NCI-H748 (cell line): ENCODE data around the gene SH3BGRL2.
"Not testable (repeated sequence)": the region's sequence is repeated elsewhere in the genome, so short reads cannot be mapped to it uniquely, and the experiment has no call there.

Experiments used
- DNase-seq: peaks from one replicate; lab custom pipeline; 2025; ENCODE audit not compliant: unreplicated experiment; lab: John Stamatoyannopoulos, UW

The SH3BGRL2 gene

DNA sequence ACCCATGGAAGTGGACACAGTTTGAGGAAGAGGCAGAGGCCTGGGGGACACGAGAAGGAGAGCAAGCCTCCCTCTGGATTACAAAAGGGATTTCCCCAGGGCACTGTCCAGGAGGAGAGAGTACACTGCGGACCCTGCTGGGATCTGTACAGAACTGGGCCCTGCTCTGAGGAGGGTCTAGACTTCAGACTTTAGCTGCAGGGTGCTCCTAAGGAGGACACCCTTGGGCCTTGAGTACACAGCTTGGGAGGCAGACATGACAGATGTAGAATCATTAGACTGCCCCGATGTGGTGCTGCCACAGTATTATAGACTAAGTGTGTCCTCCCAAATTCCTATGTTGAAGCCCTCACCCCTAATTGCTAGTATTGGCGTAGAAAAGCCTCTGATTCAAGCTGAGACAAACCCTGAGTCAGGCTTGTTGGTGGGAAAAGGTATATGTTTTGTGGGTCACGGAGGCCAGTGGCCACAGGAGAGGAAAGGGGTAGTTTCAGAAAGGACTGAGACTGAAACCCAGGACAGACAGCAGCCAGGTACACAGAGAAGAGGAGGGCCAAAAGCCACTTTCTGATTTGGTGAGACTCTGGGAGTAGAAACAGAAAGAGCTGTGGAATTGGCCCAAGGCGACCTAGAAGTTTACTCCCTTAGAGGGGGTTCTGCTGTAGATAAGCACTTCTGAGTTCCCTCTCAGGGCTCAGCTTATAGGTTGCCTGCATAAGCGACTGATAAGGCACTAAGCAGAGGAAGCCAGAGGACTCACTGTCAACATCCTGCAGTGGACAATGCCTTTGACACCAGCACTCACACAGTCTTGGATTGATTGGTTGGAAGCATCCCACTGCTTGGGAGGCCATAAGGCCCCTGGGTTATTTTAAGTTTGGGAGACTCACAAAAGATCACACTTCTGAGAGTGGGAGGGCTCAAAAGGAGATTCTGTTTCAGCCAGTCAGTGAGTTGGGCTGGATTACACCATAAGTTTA is 16.5 kb upstream of the SH3BGRL2 start:
- DNase-seq = no peak

DNA sequence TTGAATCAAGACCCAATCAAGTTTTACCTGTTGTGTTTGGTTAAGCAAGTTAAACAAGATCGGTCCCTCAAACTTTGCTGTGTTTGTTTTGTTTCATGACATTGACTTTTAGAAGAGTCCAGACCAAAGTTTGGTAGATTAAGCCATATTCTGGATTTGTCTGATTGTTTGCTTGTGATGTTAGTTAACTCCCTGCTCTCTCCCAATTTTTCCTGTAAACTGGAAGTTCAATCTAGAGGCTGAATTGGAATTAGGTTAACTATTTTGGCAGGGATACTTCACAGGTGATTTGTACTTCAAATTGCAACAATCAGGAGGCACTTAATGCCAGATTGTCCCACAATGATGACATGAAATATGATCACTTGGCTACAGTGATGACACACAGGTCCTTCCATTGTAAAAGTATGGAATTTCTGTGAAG is 13.6 kb upstream of the SH3BGRL2 start:
- peak; percentile 67 for DNase-seq

DNA sequence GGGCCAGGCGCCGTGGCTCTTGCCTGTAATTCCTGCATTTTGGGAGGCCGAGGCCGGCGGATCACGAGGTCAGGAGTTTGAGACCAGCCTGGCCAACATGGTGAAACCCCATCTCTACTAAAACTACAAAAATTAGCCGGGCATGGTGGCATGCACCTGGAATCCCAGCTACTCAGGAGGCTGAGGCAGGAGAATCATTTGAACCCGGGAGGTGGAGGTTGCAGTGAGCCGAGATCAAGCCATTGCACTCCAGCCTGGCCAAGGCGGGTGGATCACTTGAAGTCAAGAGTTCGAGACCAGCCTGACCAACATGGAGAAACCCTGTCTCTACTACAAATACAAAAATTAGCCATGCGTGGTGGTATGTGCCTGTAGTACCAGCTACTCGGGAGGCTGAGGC is 12.7 kb upstream of the SH3BGRL2 start:
- DNase-seq = not testable (repeated sequence)

DNA sequence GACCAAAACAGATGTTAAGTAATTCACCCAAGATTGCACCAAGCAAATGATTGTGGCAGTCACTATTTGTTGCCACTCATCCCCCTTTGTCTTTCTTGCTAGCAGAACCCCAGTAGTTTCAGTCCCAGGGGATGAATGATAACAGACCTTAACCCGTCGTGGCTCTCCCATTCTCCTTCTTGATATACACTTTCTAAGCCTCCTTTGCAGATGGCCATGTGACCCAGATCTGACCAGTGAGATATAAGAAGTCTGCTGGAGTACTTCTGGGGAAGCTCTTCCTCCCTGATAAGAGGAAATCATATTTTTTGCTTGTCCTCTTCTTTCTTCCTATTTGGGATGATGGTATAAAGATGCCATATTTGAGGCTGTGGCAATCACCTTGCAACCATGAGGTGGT is 9.6 kb upstream of the SH3BGRL2 start:
- DNase-seq = no peak

DNA sequence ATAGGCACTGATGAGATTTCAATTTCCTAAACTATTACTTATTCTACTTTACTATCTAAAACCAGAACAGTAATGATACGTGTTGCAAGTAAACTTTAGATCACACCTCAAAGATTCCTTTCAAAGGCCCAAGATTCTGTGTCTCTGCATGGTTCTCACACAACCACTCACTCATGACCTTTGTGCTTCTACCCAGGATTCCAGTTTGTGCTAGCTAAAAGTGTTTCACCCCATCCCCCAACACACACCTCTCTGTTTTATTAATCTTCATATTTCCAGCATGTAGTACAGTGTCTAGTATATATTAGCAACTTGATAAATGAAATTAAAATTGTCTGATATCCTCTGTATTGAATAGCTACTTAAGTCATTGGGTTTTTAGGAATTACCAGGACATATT is 8.8 kb upstream of the SH3BGRL2 start:
- DNase-seq = no peak

DNA sequence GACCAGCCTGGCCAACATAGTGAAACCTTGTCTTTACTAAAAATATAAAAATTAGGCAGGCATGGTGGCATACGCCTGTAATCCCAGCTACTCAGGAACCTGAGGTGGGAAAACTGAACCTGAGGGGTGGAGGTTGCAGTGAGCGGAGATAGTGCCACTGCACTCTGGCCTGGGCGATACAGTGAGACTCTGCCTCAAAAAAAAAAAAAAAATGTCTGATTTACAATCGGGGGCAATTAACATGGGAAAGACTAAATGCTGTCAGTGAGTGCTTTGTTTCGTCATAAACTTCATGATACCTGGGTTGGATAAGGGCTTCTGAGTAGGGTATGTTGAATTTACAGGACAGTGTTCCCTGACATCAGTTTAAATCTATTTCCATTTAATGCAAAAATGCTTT is 8.0 kb upstream of the SH3BGRL2 start:
- no peak for DNase-seq

DNA sequence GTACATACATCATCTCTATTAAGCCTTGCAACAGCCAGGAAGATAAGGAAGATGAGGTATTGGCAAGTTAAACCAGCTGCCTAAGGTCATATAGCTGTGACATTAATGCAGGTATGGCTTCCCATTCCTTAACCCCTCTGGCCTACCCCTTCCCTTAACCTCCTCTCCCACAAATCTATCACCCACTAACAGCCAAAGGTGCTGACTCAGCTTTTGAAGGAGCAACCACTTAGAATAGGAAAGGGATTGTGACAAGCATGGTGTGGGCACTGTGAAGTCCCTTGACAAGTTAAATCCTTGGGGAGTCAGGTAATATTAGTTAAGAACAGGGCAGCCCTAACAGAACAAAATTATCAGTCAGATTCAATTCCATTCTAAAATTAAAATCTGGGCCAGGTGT is 5.4 kb upstream of the SH3BGRL2 start:
- no peak for DNase-seq

DNA sequence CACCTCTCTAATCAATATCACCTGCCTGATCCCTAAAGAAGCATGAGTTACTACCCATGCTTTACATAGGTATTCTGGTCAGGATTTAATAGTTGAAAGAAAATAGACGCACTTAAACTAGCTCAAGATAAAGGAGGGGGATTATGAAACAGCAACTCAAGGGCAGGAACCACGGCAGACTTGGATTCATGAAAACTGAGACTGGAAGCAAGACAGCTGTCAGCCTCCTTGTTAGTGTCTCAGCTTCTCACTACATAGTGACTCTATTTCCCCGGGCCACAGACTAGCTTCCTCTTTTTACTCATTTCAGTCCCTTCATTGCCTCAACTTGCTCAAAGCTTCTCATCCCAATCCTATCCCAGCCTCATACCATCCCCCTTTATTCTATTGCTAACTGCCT is 4.3 kb upstream of the SH3BGRL2 start:
- DNase-seq = no peak

DNA sequence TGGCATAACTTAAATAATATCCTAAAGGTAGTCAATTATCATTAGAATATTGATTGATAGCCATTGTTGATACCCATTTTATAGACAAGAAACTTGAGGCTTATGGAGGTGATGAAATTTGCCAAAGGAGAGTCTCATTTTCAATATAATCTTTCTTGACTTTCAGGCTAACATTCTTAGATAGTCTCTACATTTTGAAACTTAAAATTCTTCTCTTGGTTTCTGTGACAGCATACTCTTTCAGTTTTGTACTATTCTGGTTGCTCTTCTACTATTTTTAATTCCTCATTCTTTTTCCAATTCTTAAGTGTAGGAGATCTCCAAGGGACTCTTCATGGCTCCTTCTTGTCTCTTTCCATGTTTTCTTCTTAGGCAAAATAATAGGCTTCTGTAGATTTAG is 3.7 kb upstream of the SH3BGRL2 start:
- DNase-seq = no peak

DNA sequence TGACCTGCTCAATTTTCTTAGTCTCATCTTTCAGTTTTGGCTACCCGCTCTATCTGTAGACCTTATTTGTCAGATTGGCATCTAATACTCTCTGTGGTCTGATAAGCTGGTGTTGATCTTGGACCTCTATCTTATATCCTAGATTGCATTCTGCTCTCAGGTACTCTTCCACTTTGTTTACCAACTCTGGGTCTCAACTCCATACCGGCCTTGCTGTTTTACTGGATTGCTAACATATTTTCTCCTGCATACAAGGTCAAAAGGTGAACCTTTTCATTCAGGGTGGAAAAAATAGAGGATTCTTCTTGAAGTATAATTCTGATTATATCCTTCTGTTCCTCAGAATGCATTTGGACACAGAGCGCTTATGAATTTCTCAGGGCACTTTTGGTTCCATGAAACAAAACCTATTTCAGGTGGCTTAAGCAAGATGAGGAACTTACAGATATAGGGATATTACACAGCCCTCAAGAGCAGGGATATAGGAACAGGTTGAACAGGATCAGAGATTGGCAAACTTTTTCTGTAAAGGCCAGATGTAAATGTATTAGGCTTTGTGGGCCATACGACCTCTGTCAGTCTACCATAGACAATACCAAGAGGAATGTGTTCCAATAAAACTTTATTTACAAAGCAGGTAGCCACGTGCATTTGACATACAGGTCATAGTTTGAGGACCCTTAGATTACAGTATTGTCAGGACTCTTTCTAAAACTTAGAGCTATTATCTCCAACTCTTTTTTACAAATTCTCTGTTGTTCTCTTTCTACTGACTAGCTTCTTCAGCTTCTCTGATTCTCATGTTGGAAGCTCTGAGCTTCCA is 2.5 kb upstream of the SH3BGRL2 start:
- peak; percentile 3 for DNase-seq

DNA sequence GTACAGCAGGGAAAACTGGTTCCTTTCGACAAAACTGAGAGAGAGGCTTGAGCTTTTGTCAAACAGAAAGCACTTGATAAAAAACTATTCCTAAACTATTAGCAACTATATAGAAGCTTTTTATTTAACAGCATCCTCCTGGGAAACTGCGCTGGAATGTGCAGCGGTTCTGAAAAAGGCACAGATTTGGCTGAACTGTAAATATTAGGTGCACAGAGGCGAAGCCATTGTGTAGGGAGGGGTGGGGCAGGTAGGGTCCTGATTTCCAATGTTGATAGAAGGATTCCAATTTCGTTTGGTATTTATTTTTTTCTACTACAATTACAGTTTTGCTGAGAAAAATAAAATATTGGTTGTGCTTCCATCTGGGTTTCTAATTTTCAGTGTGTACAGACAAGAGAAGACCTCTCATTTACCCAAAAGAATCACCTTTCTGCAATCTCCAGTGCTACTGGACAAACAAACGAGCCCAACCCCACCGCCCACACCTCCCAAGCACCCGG is 698 bp upstream of the SH3BGRL2 start:
- DNase-seq = no peak

DNA sequence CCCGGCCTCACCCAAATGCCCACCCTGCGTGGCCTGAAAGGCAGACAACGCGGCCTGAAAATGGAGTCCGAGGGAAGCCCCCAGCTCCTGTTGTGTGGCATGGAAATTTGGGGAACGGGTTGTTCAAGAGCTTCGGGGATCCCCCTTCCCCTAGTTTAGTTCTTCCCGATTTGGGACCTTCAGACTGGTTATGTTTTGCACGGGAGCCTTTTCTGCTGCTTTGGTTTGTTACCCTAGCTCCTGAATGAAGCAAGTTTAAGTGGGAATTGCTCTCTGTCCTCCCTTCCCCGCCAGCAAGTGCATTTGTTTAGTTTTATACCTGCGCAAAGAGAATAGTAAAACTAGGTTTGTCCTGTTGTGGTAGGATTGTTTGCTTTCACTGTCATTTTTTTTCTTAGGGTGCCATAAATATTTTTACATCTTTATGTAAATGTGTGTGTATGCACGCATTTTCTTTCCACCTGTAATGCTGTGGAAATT is 604 bp downstream of the SH3BGRL2 start:
- no peak for DNase-seq

DNA sequence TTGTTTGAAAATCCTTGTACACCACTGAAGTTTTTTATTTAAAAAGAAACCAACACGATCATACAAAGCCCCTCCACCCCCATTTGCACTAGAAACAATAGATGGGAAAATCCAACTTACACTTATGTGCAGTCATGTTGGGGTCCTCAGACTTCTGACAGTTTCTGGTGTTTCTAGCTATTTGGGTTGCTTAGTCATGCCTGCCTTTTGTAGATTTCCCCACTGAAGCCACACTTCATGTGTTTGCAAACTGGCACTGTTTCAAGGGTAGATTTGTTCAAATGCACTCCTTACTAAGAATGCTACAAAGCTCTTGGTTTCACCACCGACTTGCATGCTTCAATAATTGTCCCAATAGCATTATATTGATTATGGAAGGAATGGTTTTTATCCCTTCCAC is 1.5 kb downstream of the SH3BGRL2 start:
- DNase-seq = peak; percentile 12

DNA sequence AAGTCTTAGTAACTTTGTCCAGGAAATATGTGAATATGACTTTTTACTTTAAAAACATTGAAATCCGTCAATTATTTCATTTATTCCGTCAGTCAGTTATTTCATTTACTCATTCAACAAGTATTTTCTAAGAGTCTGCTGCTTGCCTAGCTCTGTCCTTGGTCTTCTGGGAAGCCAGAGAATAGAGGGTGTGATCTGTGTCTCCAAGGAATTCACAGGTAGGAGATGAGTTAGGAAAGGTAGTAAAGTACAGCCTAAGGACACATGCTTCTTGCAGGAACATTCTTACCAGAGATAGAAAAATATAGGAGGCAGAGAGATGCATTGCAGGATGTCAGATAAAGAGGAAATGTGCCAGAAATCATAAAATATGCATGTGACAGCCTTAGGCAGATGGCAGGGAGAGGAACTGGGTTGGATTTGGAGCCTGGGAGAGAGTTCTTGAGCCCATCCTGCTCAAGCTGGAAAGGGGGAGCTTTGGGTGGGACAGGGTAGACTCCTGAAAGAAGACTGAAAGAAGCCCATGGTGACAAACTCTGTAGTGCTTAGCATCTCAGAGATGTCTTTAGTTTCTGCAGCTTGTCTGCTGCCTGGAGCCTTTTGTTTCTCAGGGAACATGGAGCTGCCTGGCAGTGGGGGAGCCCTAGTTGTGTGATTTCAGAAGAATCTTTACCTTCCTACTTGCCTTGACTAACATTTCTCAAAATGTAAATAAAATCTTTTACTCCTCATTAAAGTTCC is 3.5 kb downstream of the SH3BGRL2 start:
- no peak for DNase-seq

DNA sequence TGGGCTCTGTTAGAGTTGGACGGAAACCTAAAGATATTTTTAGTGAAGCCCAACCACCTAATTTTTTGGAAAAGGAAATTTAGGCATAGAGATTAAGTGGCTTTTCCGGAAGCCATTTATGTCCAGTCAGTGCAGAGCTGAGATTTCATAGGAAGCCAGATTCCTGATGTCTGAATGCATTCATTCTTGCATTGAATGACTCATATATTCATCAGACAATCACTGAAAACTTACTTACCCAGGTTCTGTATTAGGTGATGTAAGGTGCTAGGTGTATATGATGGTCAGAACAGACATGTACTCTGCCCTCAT is 4.1 kb downstream of the SH3BGRL2 start:
- no peak for DNase-seq

DNA sequence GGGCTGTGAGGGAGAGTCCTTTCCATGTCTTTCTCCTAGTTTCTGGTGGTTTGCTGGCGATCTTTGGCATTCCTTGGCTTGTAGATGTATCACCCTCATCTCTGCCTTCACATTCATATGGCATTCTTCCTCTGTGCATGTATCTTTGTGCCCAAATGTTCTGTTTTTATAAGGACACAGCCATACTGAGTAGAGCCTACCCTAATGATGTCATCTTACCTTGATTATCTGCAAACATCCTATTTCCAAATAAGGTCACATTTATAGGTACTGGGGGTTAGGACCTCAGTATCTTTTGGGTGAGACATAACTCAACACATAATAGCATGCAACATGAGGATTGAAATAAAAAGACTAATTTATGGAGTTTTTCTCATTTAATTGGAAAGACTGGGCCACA is 5.5 kb downstream of the SH3BGRL2 start:
- DNase-seq = no peak

DNA sequence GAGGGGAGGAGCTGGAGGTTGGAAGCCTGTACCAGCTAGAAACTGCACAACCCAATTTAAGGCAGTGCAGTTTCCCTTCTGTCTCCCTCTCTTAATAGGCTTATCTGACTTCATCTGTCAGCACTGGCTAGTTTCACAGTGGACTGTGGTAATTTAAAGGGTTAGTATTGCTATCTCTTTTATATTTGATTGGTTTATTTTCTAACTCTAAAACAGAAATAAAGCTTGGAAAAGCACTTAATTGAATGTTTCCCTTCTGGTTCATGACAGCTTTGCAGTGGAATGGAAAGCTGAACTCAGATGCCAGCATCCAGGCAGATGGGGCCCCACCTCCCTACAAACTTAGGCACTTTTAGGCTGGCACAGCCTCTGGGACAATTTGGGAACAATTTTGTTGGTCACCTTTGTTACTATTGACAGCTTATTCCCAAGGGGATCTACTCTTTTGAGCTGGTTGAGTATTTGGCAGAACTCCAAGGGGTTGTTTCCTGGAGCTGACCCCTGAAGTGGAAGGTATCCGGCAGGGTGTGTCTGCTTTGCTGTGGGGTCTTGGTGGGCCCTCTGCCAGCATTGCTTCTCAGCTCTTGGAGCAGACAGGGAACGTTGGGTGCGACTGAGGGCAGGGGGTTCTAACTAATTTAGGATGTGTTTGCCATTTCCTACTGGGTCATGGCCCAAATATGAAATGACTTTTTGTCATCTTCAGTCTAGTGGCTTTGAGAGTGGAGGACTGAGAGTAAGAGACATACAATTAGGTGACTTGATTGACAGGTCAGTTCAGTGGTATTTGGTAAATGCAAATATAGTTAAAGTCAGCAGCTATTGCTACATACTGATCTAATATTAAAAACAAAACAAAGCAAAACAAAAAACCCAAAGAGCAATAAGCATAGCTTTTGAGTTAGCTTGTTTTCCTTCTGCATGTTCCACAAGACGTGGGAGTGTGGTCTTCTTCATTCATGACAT is 9.3 kb downstream of the SH3BGRL2 start:
- peak; percentile 85 for DNase-seq

DNA sequence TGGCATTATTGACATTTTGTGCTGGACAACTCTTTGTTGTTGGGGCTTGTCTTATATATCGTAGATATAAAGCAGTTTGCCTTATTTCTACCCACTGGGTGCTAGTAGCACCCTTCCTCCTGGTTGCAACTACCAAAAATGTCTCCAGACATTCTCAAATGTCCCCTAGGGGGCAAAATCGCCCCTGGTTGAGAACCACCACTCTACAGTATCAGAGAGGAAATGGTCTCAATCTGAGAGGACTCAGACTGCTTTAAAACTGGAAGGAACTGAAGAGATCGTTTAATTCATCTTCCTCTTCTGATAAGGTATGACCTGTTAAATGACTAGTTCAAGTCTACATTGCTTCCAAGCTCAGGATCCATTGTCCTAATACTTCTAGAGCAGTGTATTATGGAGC is 14.9 kb downstream of the SH3BGRL2 start:
- peak; percentile 13 for DNase-seq

DNA sequence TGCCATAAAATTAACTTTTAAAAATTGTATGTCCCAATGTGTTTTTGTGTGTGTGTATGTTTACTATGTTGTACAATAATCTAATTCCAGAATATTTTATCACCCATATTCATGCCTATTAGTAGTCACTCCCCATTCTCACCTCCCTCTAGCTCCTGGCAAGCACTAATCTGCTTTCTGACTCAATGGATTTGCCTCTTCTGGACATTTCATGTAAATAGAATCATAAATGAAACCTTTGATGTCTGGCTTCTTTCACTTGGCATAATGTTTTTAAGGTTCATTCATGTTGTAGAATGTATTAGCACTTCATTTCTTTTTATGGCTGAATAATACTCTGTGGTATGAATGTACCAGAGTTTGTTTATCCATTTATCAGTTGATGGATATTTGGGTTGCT is 15.4 kb downstream of the SH3BGRL2 start:
- no peak for DNase-seq

DNA sequence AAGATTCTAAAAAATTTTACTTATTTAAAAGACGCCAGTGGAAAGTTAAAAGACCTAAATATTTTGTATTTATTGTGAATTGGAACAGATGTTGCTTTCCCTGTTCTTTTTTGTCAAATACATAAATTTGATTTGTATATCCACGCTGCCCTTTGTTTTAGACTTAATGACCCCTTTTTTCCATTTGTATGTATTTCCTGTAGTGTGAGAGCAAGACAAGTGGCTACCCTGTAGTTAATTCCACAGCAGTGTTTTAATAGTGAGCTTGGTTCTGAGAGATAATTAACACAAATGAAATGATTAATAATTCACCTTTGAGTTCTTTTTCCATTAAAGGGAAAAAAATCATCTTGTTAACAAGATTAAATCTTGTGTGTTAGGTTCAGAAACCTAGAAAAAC is 16.6 kb downstream of the SH3BGRL2 start:
- no peak for DNase-seq
